ENCODE results near the gene SPATS2.
"Not testable (repeated sequence)": the region's sequence is repeated elsewhere in the genome, so short reads cannot be mapped to it uniquely, and the experiment has no call there.

Gene SPATS2

GRCh38 chr12:49331380-49332222 lies 35.7 kb upstream of the SPATS2 start:
- TF ChIP-seq PKNOX1 (IDR thresholded peaks at IDR 0.05) (peak; percentile 80), LEF1 (IDR thresholded peaks at IDR 0.05; ENCODE audit: borderline replicate concordance) (no peak), TARDBP (IDR thresholded peaks at IDR 0.05) (no peak), ZNF384 (IDR thresholded peaks at IDR 0.05) (no peak), FOXA1 (IDR thresholded peaks at IDR 0.05) (no peak), SUZ12 (IDR thresholded peaks at IDR 0.05) (no peak), FOXK2 (IDR thresholded peaks at IDR 0.05) (no peak), L3MBTL2 (conservative IDR thresholded peaks at IDR 0.05) (no peak)
- ChIA-PET POLR2A (interaction anchor here (0.7 to 2.3 kb wide), 6 partner anchors 9 to 143 kb away, joined by 3 to 43 read pairs (median 7); partner anchors contain the start of genes DNAJC22, SPATS2, TROAP and TUBA1A), CTCF (interaction anchor here (0.6 to 3.5 kb wide), 19 partner anchors 9 to 249 kb away, joined by 3 to 55 read pairs (median 5); partner anchors contain the start of genes DNAJC22, SPATS2 and TROAP)
- DNase-seq (ENCODE audit: extremely low spot score) = peak; percentile 77

- ChIA-PET POLR2A (interaction anchor here (1.8 to 2.3 kb wide), 3 partner anchors 10 to 34 kb away, joined by 7 to 43 read pairs (median 24); partner anchors contain the start of genes SPATS2 and TROAP), CTCF (interaction anchor here (0.8 to 3.5 kb wide), 10 partner anchors 10 to 181 kb away, joined by 3 to 55 read pairs (median 12); partner anchors contain the start of genes DNAJC22 and TROAP)
- no peak for DNase-seq (ENCODE audit: extremely low spot score)
- TF ChIP-seq HDGF (IDR thresholded peaks at IDR 0.05; ENCODE audit: borderline replicate concordance) = no peak
- no peak for TF ChIP-seq SUZ12 (IDR thresholded peaks at IDR 0.05)
- TF ChIP-seq ZNF384 (IDR thresholded peaks at IDR 0.05) = no peak
- no peak for TF ChIP-seq NFRKB (IDR thresholded peaks at IDR 0.05)
- TF ChIP-seq PKNOX1 (IDR thresholded peaks at IDR 0.05) = no peak
- TF ChIP-seq BHLHE40 (IDR thresholded peaks at IDR 0.05; ENCODE audit: borderline replicate concordance) = no peak
- TF ChIP-seq TARDBP (IDR thresholded peaks at IDR 0.05) = no peak
- no peak for TF ChIP-seq FOXM1 (IDR thresholded peaks at IDR 0.05; ENCODE audit: borderline replicate concordance)
- no peak for TF ChIP-seq CTBP1 (IDR thresholded peaks at IDR 0.05; ENCODE audit: borderline replicate concordance)
- TF ChIP-seq FOXK2 (IDR thresholded peaks at IDR 0.05) = no peak
- TF ChIP-seq L3MBTL2 (conservative IDR thresholded peaks at IDR 0.05) = no peak
- no peak for TF ChIP-seq FOXA1 (IDR thresholded peaks at IDR 0.05)
- no peak for TF ChIP-seq ELF4 (IDR thresholded peaks at IDR 0.05)
- no peak for TF ChIP-seq ARNT (IDR thresholded peaks at IDR 0.05)
- TF ChIP-seq LEF1 (IDR thresholded peaks at IDR 0.05; ENCODE audit: borderline replicate concordance) = no peak
- TF ChIP-seq SP1 (IDR thresholded peaks at IDR 0.05) = no peak
Observed at GRCh38 chr12:49332441-49332861, 34.8 kb upstream of the SPATS2 start.

- DNase-seq (ENCODE audit: extremely low spot score) = no peak
- TF ChIP-seq CTBP1 (IDR thresholded peaks at IDR 0.05; ENCODE audit: borderline replicate concordance) = no peak
- no peak for TF ChIP-seq LEF1 (IDR thresholded peaks at IDR 0.05; ENCODE audit: borderline replicate concordance)
- TF ChIP-seq PKNOX1 (IDR thresholded peaks at IDR 0.05) = no peak
- no peak for TF ChIP-seq ARNT (IDR thresholded peaks at IDR 0.05)
- no peak for TF ChIP-seq NFRKB (IDR thresholded peaks at IDR 0.05)
- no peak for TF ChIP-seq SP1 (IDR thresholded peaks at IDR 0.05)
- TF ChIP-seq HDGF (IDR thresholded peaks at IDR 0.05; ENCODE audit: borderline replicate concordance) = no peak
- no peak for TF ChIP-seq BHLHE40 (IDR thresholded peaks at IDR 0.05; ENCODE audit: borderline replicate concordance)
- no peak for TF ChIP-seq L3MBTL2 (conservative IDR thresholded peaks at IDR 0.05)
- no peak for TF ChIP-seq FOXK2 (IDR thresholded peaks at IDR 0.05)
- TF ChIP-seq ELF4 (IDR thresholded peaks at IDR 0.05) = no peak
- TF ChIP-seq FOXA1 (IDR thresholded peaks at IDR 0.05) = no peak
- TF ChIP-seq TARDBP (IDR thresholded peaks at IDR 0.05) = no peak
- TF ChIP-seq SUZ12 (IDR thresholded peaks at IDR 0.05) = no peak
- TF ChIP-seq FOXM1 (IDR thresholded peaks at IDR 0.05; ENCODE audit: borderline replicate concordance) = no peak
- POLR2A ChIA-PET = interaction anchor here (0.7 to 5.4 kb wide), 3 partner anchors 9 to 10 kb away, joined by 3 to 37 read pairs (median 24); partner anchors contain the start of gene TROAP
- CTCF ChIA-PET = interaction anchor here (0.6 to 3.5 kb wide), 4 partner anchors 9 to 178 kb away, joined by 6 to 55 read pairs (median 14); partner anchors contain the start of gene DNAJC22
Observed at GRCh38 chr12:49332891-49333371, 34.3 kb upstream of the SPATS2 start.

- CTCF ChIA-PET = interaction anchor here (0.6 to 3.5 kb wide), 3 partner anchors 9 to 33 kb away, joined by 7 to 55 read pairs (median 21); partner anchors contain the start of gene DNAJC22
Observed at GRCh38 chr12:49333778-49334177, 33.5 kb upstream of the SPATS2 start.

GRCh38 chr12:49334226-49334625 lies 33.0 kb upstream of the SPATS2 start:
- TF ChIP-seq FOXK2 (IDR thresholded peaks at IDR 0.05) (no peak), LEF1 (IDR thresholded peaks at IDR 0.05; ENCODE audit: borderline replicate concordance) (no peak), ARNT (IDR thresholded peaks at IDR 0.05) (no peak), ZNF384 (IDR thresholded peaks at IDR 0.05) (no peak), SUZ12 (IDR thresholded peaks at IDR 0.05) (no peak), FOXM1 (IDR thresholded peaks at IDR 0.05; ENCODE audit: borderline replicate concordance) (no peak), ELF4 (IDR thresholded peaks at IDR 0.05) (no peak)
- no peak for DNase-seq (ENCODE audit: extremely low spot score)
- ChIA-PET CTCF (interaction anchor here (0.7 kb wide), 1 partner anchor 42 kb away, joined by 3 read pairs; no protein-coding TSS in a partner anchor), POLR2A (interaction anchor here (1.1 to 5.4 kb wide), 2 partner anchors 12 to 37 kb away, joined by 5 to 37 read pairs; partner anchors contain the start of gene TROAP)

More at GRCh38 chr12:49333778-49334177, 33.5 kb upstream of the SPATS2 start:
- not testable (repeated sequence) for DNase-seq (ENCODE audit: extremely low spot score)
- POLR2A ChIA-PET = interaction anchor here (0.7 to 5.4 kb wide), 2 partner anchors 8 to 11 kb away, joined by 3 to 37 read pairs; partner anchors contain the start of gene TROAP

Measured in HEK293T (cell line).